Fibroblast of the aortic adventitia (primary cell): ENCODE measurements around the gene RANBP9. TPM values are rescaled to one million over a fixed set of nuclear protein-coding genes. Genes with fewer than 3 reads are reported as not detected.

ENCODE experiments used
- DNase-seq: peaks from one replicate; pipeline ENCODE4 v3.0.0-alpha.2; 2010; ENCODE audit warnings: low read depth
- H3K4me3 ChIP-seq: 2 replicates; pipeline ENCODE4 v1.5.1; 2011; ENCODE audit warnings: low read depth, mild to moderate bottlenecking, control low read depth, low read length, moderate library complexity
- total RNA-seq: library from RNA; depleted of rRNA; stranded (reverse); fragments of >200 nt; gene quantifications from 2 replicates; pipeline ENCODE4 v1.2.3, GENCODE V29; 2012; ENCODE audit warnings: low replicate concordance
- TF ChIP-seq, protein P1 (sequence below): IDR thresholded peaks from 2 replicates; pipeline ENCODE4 v1.5.1; 2011; ENCODE audit warnings: mild to moderate bottlenecking, low read length, control low read depth, inconsistent platforms; ENCODE audit not compliant: insufficient read depth

The RANBP9 gene
- total RNA-seq, 1 donor, result 35.5 TPM

DNA sequence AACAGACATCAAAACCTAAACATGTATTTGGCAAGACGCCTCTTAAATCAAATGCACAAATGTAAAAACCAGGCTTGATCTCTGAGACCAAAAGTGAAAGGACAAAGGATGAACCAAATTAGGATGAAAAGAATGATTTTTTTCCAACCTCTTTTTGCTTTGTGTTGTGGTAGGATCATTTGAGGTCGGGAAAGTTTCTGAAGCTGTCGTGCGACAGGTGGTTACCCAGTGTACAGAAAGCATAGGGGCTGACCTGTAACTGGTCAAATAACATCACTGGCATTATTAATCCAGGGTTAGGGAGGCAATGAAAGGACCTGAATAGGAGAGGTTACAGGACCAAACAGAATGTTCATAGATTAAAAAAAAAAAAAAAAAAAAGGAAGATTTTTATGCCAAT, 114.6 kb downstream of the RANBP9 start:
- TF ChIP-seq, protein P1, sequence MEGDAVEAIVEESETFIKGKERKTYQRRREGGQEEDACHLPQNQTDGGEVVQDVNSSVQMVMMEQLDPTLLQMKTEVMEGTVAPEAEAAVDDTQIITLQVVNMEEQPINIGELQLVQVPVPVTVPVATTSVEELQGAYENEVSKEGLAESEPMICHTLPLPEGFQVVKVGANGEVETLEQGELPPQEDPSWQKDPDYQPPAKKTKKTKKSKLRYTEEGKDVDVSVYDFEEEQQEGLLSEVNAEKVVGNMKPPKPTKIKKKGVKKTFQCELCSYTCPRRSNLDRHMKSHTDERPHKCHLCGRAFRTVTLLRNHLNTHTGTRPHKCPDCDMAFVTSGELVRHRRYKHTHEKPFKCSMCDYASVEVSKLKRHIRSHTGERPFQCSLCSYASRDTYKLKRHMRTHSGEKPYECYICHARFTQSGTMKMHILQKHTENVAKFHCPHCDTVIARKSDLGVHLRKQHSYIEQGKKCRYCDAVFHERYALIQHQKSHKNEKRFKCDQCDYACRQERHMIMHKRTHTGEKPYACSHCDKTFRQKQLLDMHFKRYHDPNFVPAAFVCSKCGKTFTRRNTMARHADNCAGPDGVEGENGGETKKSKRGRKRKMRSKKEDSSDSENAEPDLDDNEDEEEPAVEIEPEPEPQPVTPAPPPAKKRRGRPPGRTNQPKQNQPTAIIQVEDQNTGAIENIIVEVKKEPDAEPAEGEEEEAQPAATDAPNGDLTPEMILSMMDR, result no peak
- no peak overlapping the region for H3K4me3 ChIP-seq
- DNase-seq, result no peak

DNA sequence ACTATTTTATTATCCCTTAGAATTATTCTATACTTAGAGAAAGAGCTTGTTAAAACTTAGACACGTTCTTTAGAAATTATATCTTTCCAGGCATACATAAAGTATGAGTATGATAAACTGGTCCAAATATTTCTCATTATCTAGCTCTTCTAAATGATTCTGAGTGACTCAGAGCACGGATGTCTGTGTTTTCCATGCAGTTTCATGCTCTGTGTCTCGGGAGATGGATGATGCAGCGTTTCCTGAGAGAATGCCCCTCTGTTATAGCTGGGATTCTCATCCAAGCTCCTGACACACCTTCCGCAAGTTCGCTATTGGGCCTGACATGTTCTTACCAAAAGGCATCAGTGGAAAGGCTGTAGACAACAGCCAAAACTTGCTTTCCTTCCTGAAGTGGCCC, 117.9 kb downstream of the RANBP9 start:
- DNase-seq, result peak; percentile 65
- TF ChIP-seq, protein P1, result no peak
- H3K4me3 ChIP-seq, result no peak overlapping the region

DNA sequence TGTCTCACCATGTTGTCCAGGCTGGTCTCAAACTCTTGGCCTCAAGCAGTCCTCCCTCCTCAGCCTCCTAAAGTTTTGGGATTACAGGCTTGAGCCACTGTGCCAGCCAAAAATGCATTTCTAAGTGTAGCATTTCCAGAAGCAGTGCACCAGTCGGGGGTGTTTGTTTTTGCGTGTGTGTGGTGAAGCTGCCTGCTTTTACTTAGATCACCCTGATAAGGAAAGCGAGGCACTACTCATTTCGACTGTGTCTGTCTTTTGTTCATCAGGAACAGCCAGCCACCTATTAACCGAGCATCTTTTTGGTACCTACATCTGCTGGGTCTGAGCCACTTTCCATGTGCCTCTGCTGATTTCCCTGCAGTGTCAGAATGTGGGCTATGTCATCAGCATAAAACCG, 118.5 kb downstream of the RANBP9 start:
- DNase-seq, result no peak
- TF ChIP-seq, protein P1, result no peak
- H3K4me3 ChIP-seq, result no peak overlapping the region

DNA sequence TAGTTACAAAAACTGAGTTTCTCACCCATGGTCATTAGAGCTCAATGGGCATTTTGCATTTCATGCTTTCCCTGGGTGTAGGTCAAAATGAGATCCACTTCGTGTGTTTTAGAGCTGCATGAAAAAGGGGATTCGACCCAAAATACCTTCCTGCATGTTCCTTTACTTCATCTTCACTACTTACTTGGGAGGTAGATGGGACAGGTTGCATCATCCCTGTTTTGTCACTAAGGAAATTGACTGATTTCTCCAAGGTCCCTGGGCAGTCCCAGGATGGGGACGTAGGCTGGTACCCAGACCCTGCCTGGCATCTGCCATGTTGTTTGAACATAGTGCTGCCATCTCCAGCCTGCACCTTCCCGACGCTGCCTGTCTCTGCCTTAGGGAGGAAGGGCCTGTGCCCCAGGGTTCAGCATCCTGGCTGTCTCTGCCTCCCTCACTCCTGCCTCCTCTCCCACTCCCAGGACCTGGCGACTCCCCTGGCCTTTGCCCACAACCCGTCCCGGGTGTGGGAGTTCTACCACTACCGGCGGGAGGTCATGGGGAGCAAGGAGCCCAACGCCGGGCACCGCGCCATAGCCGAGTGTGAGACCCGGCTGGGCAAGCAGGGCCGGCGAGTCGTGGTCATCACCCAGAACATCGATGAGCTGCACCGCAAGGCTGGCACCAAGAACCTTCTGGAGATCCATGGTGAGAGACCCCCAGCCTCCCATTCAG, 120.3 kb downstream of the RANBP9 start:
- TF ChIP-seq, protein P1, result no peak
- no peak overlapping the region for H3K4me3 ChIP-seq
- no peak for DNase-seq

DNA sequence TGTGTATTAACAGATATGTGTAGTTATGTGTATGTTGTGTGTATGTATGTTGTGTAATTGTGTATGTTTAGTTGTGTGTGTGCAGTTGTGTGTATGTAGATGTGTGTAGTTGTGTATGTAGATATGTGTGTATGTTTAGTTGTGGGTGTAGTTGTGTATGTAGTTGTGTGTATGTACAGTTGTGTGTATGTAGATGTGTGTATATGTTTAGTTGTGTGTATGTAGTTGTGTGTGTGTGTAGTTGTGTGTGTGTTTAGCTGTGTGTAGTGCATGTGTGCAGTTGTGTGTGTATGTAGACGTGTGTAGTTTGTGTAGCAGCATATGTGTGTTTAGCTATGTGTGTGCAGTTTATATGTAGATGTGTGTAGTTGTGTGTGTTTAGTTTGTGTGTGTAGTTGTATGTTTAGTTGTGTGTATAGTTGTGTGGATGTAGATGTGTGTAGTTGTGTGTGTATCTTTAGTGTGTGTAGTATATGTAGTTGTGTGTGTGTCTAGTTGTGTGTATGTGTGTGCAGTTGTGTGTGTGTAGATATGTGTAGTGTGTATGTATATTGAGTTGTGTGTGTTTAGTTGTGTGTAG, 121.0 kb downstream of the RANBP9 start:
- TF ChIP-seq, protein P1, result no peak
- H3K4me3 ChIP-seq, result no peak overlapping the region
- no peak for DNase-seq

DNA sequence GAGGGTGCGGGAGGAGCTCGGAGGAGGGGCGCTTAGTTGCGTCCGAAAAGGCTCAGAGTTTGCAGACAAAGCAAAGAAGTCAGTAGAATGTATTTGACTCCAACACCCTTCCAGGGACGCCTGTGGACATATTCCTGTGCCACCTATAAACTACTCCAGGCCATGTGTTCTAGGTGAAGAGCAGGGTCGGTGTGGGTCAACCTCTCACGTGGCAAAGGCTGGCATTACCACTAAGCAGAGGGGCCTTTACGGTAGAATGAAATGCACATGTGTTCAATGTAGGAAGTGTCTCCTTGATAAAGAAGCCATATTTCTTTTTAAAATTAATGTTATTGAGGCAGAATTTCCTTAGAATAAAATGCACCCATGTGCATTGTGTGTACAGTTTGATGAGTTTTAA, 121.8 kb downstream of the RANBP9 start:
- no peak for DNase-seq
- TF ChIP-seq, protein P1, result no peak
- H3K4me3 ChIP-seq, result no peak overlapping the region
